Karpas-422 (cell line): ENCODE results near the gene RIC8B. TPM values are rescaled to one million over a fixed set of nuclear protein-coding genes. Genes with fewer than 3 reads are reported as not detected.

ENCODE experiments used
- DNase-seq: peaks from one replicate; pipeline ENCODE4 v3.0.0-alpha.2; 2015
- H2AFZ ChIP-seq: fragments of 200-600 bp; sonication (generic); 2 replicates; pipeline ENCODE4 v1.6.1; 2014; ENCODE audit warnings: antibody characterized with exemption, low read length, mixed read lengths
- H3K27ac ChIP-seq: fragments of 200-600 bp; sonication (generic); 2 replicates; pipeline ENCODE4 v1.5.1; 2014; ENCODE audit warnings: mild to moderate bottlenecking, low read length, moderate library complexity
- H3K27me3 ChIP-seq: fragments of 200-600 bp; sonication (generic); 2 replicates; pipeline ENCODE4 v1.6.1; 2014; ENCODE audit warnings: low read length, mixed read lengths
- H3K36me3 ChIP-seq: fragments of 200-600 bp; sonication (generic); 2 replicates; pipeline ENCODE4 v1.6.1; 2014; ENCODE audit warnings: low read length, mixed read lengths; ENCODE audit not compliant: insufficient read depth
- H3K4me1 ChIP-seq: fragments of 200-600 bp; sonication (generic); 2 replicates; pipeline ENCODE4 v1.6.1; 2014; ENCODE audit warnings: mild to moderate bottlenecking, low read length, mixed read lengths
- H3K4me2 ChIP-seq: fragments of 200-600 bp; sonication (generic); 2 replicates; pipeline ENCODE4 v1.6.1; 2014; ENCODE audit warnings: low read length, low read depth, mild to moderate bottlenecking; ENCODE audit not compliant: poor library complexity, severe bottlenecking
- H3K4me3 ChIP-seq: fragments of 200-600 bp; sonication (generic); 2 replicates; pipeline ENCODE4 v1.5.1; 2014; ENCODE audit warnings: mild to moderate bottlenecking, antibody characterized with exemption, low read length, mixed read lengths
- H3K79me2 ChIP-seq: fragments of 200-600 bp; sonication (generic); 2 replicates; pipeline ENCODE4 v1.6.1; 2014; ENCODE audit warnings: mild to moderate bottlenecking, low read length, mixed read lengths
- H3K9ac ChIP-seq: fragments of 200-600 bp; sonication (generic); 2 replicates; pipeline ENCODE4 v1.6.0; 2014; ENCODE audit warnings: low read length
- H3K9me2 ChIP-seq: fragments of 200-600 bp; sonication (generic), shearing (Covaris generic); replicated peaks from 2 replicates; pipeline ENCODE4 v1.6.0; 2014; ENCODE audit warnings: mild to moderate bottlenecking, low read length, moderate library complexity; ENCODE audit not compliant: insufficient read depth
- H3K9me3 ChIP-seq: fragments of 300-700, 200-600 bp; sonication (generic); 2 replicates; pipeline ENCODE4 v1.6.1; 2014; ENCODE audit warnings: low read length, mixed read lengths
- H4K20me1 ChIP-seq: fragments of 200-600 bp; sonication (generic); 2 replicates; pipeline ENCODE4 v1.6.1; 2014; ENCODE audit warnings: mild to moderate bottlenecking, antibody characterized with exemption, low read length, low read depth; ENCODE audit not compliant: insufficient read depth
- total RNA-seq: library from RNA; depleted of rRNA; stranded (reverse); fragments of >200 nt; shearing (Covaris generic); gene quantifications from 2 replicates; pipeline ENCODE4 v1.2.3, GENCODE V29; 2014; ENCODE audit warnings: low replicate concordance

The RIC8B gene
- total RNA-seq, 1 experiment from 2014 or later: not detected

GRCh38 chr12:106861984-106862916 is 87.8 kb downstream of the RIC8B start:
- H3K4me1 ChIP-seq: peaks cover 5% of the 10 kb centered on the region; the same call in 1 of the 2 replicates
- H3K79me2 ChIP-seq: no peaks in the 10 kb centered on the region
- no peak overlapping the region for H2AFZ ChIP-seq
- no peaks in the 10 kb centered on the region for H3K27me3 ChIP-seq
- H3K27ac ChIP-seq: no peak overlapping the region
- no peak overlapping the region for H3K9ac ChIP-seq
- no peak overlapping the region for H3K4me2 ChIP-seq
- H4K20me1 ChIP-seq: no peaks in the 10 kb centered on the region
- DNase-seq: no peak
- H3K9me3 ChIP-seq: no peaks in the 10 kb centered on the region
- H3K36me3 ChIP-seq: no peaks in the 10 kb centered on the region
- H3K4me3 ChIP-seq: no peak overlapping the region
- H3K9me2 ChIP-seq: no peaks in the 10 kb centered on the region

- Histone ChIP-seq H4K20me1 (no peaks in the 10 kb centered on the region), H3K4me1 (peaks cover 5% of the 10 kb centered on the region; the same call in 1 of the 2 replicates), H3K36me3 (no peaks in the 10 kb centered on the region), H3K9me2 (no peaks in the 10 kb centered on the region), H3K27me3 (no peaks in the 10 kb centered on the region), H3K9me3 (no peaks in the 10 kb centered on the region), H3K4me3 (no peak overlapping the region), H3K9ac (no peak overlapping the region), H2AFZ (no peak overlapping the region), H3K27ac (no peak overlapping the region), H3K4me2 (no peak overlapping the region), H3K79me2 (no peaks in the 10 kb centered on the region)
- DNase-seq: no peak
These were observed 88.7 kb downstream of the RIC8B start for GRCh38 chr12:106863189-106863588.

- Histone ChIP-seq H3K27ac (no peak overlapping the region), H3K4me1 (peaks cover 5% of the 10 kb centered on the region; the same call in 1 of the 2 replicates), H2AFZ (no peak overlapping the region), H3K36me3 (no peaks in the 10 kb centered on the region), H3K4me3 (no peak overlapping the region), H3K4me2 (no peak overlapping the region), H3K9me2 (no peaks in the 10 kb centered on the region), H3K9me3 (no peaks in the 10 kb centered on the region), H3K27me3 (no peaks in the 10 kb centered on the region), H3K79me2 (no peaks in the 10 kb centered on the region), H3K9ac (no peak overlapping the region), H4K20me1 (no peaks in the 10 kb centered on the region)
- DNase-seq: no peak
These were observed 91.2 kb downstream of the RIC8B start for GRCh38 chr12:106865683-106866082.

- H3K9me3 ChIP-seq: no peaks in the 10 kb centered on the region
- no peaks in the 10 kb centered on the region for H4K20me1 ChIP-seq
- no peaks in the 10 kb centered on the region for H3K79me2 ChIP-seq
- no peak overlapping the region for H3K4me3 ChIP-seq
- H3K9ac ChIP-seq: no peak overlapping the region
- no peak for DNase-seq
- no peaks in the 10 kb centered on the region for H3K27me3 ChIP-seq
- no peaks in the 10 kb centered on the region for H3K9me2 ChIP-seq
- H3K4me1 ChIP-seq: peaks cover 5% of the 10 kb centered on the region; the same call in 1 of the 2 replicates
- H3K4me2 ChIP-seq: no peak overlapping the region
- H3K27ac ChIP-seq: no peak overlapping the region
- no peak overlapping the region for H2AFZ ChIP-seq
- no peaks in the 10 kb centered on the region for H3K36me3 ChIP-seq
These were observed 92.1 kb downstream of the RIC8B start for GRCh38 chr12:106866426-106867080.

- H3K4me2 ChIP-seq: no peak overlapping the region
- H3K27me3 ChIP-seq: no peaks in the 10 kb centered on the region
- no peak overlapping the region for H3K4me3 ChIP-seq
- no peaks in the 10 kb centered on the region for H3K9me3 ChIP-seq
- H3K4me1 ChIP-seq: peaks cover 5% of the 10 kb centered on the region; the same call in 1 of the 2 replicates
- no peak overlapping the region for H3K9ac ChIP-seq
- H3K27ac ChIP-seq: no peak overlapping the region
- no peak overlapping the region for H2AFZ ChIP-seq
- no peak for DNase-seq
- H3K36me3 ChIP-seq: no peaks in the 10 kb centered on the region
- H4K20me1 ChIP-seq: no peaks in the 10 kb centered on the region
- H3K79me2 ChIP-seq: no peaks in the 10 kb centered on the region
- no peaks in the 10 kb centered on the region for H3K9me2 ChIP-seq
These were observed 93.2 kb downstream of the RIC8B start for GRCh38 chr12:106867651-106868050.

GRCh38 chr12:106868982-106869700 is 94.7 kb downstream of the RIC8B start:
- Histone ChIP-seq H3K4me1 (peaks cover 5% of the 10 kb centered on the region; the same call in 1 of the 2 replicates), H3K27me3 (no peaks in the 10 kb centered on the region), H4K20me1 (no peaks in the 10 kb centered on the region), H3K4me2 (no peak overlapping the region), H3K4me3 (no peak overlapping the region), H3K9me3 (no peaks in the 10 kb centered on the region), H3K9ac (no peak overlapping the region), H2AFZ (no peak overlapping the region), H3K36me3 (no peaks in the 10 kb centered on the region), H3K79me2 (no peaks in the 10 kb centered on the region), H3K9me2 (no peaks in the 10 kb centered on the region), H3K27ac (no peak overlapping the region)
- DNase-seq: no peak

- H3K4me2 ChIP-seq: no peak overlapping the region
- H3K27me3 ChIP-seq: no peaks in the 10 kb centered on the region
- H3K79me2 ChIP-seq: no peaks in the 10 kb centered on the region
- H3K36me3 ChIP-seq: no peaks in the 10 kb centered on the region
- H3K27ac ChIP-seq: no peak overlapping the region
- peaks cover 5% of the 10 kb centered on the region; the same call in 1 of the 2 replicates for H3K4me1 ChIP-seq
- H3K4me3 ChIP-seq: no peak overlapping the region
- no peaks in the 10 kb centered on the region for H3K9me3 ChIP-seq
- no peaks in the 10 kb centered on the region for H4K20me1 ChIP-seq
- no peaks in the 10 kb centered on the region for H3K9me2 ChIP-seq
- no peak overlapping the region for H2AFZ ChIP-seq
- no peak overlapping the region for H3K9ac ChIP-seq
- DNase-seq: no peak
These were observed 95.6 kb downstream of the RIC8B start for GRCh38 chr12:106870116-106870515.

GRCh38 chr12:106871477-106871876 is 97.0 kb downstream of the RIC8B start:
- no peaks in the 10 kb centered on the region for H4K20me1 ChIP-seq
- no peak overlapping the region for H2AFZ ChIP-seq
- no peaks in the 10 kb centered on the region for H3K79me2 ChIP-seq
- H3K27ac ChIP-seq: no peak overlapping the region
- DNase-seq: no peak
- no peak overlapping the region for H3K4me3 ChIP-seq
- no peak overlapping the region for H3K4me2 ChIP-seq
- no peaks in the 10 kb centered on the region for H3K9me3 ChIP-seq
- H3K27me3 ChIP-seq: no peaks in the 10 kb centered on the region
- H3K9ac ChIP-seq: no peak overlapping the region
- no peaks in the 10 kb centered on the region for H3K4me1 ChIP-seq
- no peaks in the 10 kb centered on the region for H3K36me3 ChIP-seq
- no peaks in the 10 kb centered on the region for H3K9me2 ChIP-seq
